ENCODE measurements around the gene AMPH. TPM values are rescaled to one million over a fixed set of nuclear protein-coding genes. Genes with fewer than 3 reads are reported as not detected.

AMPH gene
- total RNA-seq, 3 donors from 2014 or later (not counting 1 experiment from before 2014, with no cell fraction given) = 0.18 TPM; not detected in 2

DNA sequence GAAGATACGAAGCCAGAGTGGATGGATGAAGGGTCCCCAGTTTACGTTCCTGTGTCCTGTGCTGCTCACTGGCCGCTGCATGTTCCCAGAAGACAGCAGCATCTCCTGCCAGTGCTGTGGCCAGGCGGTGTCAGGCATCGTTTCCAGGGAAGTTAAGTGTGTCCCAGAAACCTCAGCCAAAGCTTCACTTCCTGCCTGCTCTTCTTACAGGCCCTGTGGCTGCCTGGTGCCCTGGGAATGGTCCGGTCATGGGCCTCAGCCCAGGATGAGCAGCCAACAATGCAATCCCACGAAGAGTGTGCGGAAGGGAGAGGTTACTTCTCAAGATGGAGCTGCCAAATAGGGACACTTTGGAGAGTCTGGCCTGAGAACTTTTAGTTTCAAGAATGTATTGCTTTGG, 258.0 kb downstream of the AMPH start:
- TF ChIP-seq, protein P1, sequence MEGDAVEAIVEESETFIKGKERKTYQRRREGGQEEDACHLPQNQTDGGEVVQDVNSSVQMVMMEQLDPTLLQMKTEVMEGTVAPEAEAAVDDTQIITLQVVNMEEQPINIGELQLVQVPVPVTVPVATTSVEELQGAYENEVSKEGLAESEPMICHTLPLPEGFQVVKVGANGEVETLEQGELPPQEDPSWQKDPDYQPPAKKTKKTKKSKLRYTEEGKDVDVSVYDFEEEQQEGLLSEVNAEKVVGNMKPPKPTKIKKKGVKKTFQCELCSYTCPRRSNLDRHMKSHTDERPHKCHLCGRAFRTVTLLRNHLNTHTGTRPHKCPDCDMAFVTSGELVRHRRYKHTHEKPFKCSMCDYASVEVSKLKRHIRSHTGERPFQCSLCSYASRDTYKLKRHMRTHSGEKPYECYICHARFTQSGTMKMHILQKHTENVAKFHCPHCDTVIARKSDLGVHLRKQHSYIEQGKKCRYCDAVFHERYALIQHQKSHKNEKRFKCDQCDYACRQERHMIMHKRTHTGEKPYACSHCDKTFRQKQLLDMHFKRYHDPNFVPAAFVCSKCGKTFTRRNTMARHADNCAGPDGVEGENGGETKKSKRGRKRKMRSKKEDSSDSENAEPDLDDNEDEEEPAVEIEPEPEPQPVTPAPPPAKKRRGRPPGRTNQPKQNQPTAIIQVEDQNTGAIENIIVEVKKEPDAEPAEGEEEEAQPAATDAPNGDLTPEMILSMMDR (IDR thresholded peaks at IDR 0.05) = no peak
- no peak overlapping the region for H3K4me3 ChIP-seq (ENCODE audit: low read length)
- no peaks in the 10 kb centered on the region for H3K27me3 Mint-ChIP-seq (ENCODE audit: low read depth in 2 of 2)
- H3K36me3 Mint-ChIP-seq = peaks cover 14% of the 10 kb centered on the region
- peak overlapping the region; percentile 44 to 61 for H3K27ac Mint-ChIP-seq
- no peak overlapping the region for H3K4me3 Mint-ChIP-seq
- DNase-seq (no peak), ATAC-seq (no peak)
- no peaks in the 10 kb centered on the region for H3K9me3 Mint-ChIP-seq
- peaks cover 23% of the 10 kb centered on the region for H3K4me1 ChIP-seq (ENCODE audit: control insufficient read depth, insufficient read depth, low read length)
- peaks cover 40% of the 10 kb centered on the region for H3K36me3 ChIP-seq (ENCODE audit: control insufficient read depth, insufficient read depth, low read length)
- no peaks in the 10 kb centered on the region for H3K9me3 ChIP-seq (ENCODE audit: control insufficient read depth, insufficient read depth, low read length)
- no peak overlapping the region for H3K27ac ChIP-seq (ENCODE audit: low read length)
- H3K4me1 Mint-ChIP-seq = peaks cover 31 to 42% of the 10 kb centered on the region in 2 donors
- H3K27me3 ChIP-seq (ENCODE audit: control insufficient read depth, insufficient read depth, low read length) = no peaks in the 10 kb centered on the region
- WGBS (ENCODE audit: insufficient coverage) = 85% methylated on average over 8 of the region's 8 CpGs
- intact Hi-C loops (cut with micrococcal nuclease) = loop anchor here (5.0 kb wide), 2 partner anchors 456 to 471 kb away; partner anchors contain the start of gene SFRP4

DNA sequence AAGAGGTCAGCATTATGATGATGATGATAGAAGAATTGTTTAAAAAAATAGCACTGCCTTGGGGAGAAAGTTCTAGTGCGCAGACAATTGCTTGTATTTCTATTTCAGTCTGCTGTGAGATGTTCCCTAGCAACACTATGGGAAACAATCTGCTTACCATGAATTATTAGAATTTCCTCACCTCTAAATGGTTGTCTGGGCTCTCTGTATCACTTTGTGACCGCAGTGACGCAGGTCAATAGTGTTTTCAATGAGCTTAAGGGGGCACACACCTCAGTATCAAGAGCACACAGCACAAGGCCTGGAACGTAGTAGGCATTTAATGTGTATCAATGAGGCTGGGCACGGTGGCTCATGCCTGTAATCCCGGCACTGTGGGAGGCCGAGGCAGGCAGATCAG, 258.9 kb downstream of the AMPH start:
- peaks cover 8% of the 10 kb centered on the region for H3K36me3 Mint-ChIP-seq
- no peak overlapping the region for H3K4me3 Mint-ChIP-seq
- no peak overlapping the region for H3K27ac ChIP-seq (ENCODE audit: low read length)
- no peaks in the 10 kb centered on the region for H3K27me3 ChIP-seq (ENCODE audit: control insufficient read depth, insufficient read depth, low read length)
- H3K27me3 Mint-ChIP-seq (ENCODE audit: low read depth in 2 of 2) = no peaks in the 10 kb centered on the region
- TF ChIP-seq, protein P1 (IDR thresholded peaks at IDR 0.05) = no peak
- H3K4me1 Mint-ChIP-seq = peaks cover 40 to 44% of the 10 kb centered on the region in 2 donors
- H3K4me1 ChIP-seq (ENCODE audit: control insufficient read depth, insufficient read depth, low read length) = peaks cover 31% of the 10 kb centered on the region
- H3K9me3 Mint-ChIP-seq = no peaks in the 10 kb centered on the region
- H3K9me3 ChIP-seq (ENCODE audit: control insufficient read depth, insufficient read depth, low read length) = no peaks in the 10 kb centered on the region
- ATAC-seq (no peak), DNase-seq (peak in 1 of 2 donors; percentile 23)
- intact Hi-C loops (cut with micrococcal nuclease) = loop anchor here (5.0 kb wide), 2 partner anchors 455 to 470 kb away; partner anchors contain the start of gene SFRP4
- WGBS (ENCODE audit: insufficient coverage) = 92% methylated on average over 7 of the region's 7 CpGs
- peaks cover 35% of the 10 kb centered on the region for H3K36me3 ChIP-seq (ENCODE audit: control insufficient read depth, insufficient read depth, low read length)
- H3K27ac Mint-ChIP-seq = peak overlapping the region; percentile 44 to 61
- no peak overlapping the region for H3K4me3 ChIP-seq (ENCODE audit: low read length)

DNA sequence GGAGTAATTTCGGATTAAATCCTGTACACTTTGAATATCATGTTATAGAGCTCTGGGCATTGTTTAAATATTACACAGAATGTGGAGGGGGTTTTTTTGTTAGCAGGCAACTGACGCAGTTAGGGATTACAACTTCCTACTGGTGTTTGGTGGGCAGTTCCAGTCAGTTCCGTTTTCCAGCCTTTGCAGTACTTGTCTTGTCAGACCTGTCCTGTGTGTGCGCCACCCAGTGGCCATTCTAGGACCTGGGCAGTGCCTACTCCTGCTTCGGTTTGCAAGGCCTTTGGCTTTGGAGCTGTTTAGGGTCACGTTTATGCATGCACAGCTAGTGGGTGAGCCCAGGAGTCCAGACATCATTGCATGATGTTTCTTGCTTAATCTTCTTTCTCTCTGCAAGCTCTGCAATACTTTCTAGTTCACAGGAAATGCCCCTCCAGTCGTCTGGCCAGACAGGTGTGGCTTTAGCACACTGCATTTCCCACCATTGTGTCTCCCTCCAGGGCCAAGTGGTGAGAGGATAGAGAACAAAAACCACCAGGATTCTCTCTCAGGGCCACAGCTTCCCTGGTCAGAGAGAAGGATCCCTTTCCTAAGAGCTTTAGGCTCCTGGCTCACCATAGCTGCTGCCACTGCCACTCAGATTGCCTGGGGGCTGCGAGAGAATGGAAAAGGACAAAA, 261.2 kb downstream of the AMPH start:
- H3K36me3 Mint-ChIP-seq = no peaks in the 10 kb centered on the region
- intact Hi-C loops (cut with micrococcal nuclease) = loop anchor here (1.0 to 5.0 kb wide), 3 partner anchors 263 to 468 kb away; partner anchors contain the start of gene SFRP4

More for the DNA sequence above, 261.2 kb downstream of the AMPH start:
- peaks cover 52 to 55% of the 10 kb centered on the region in 2 donors for H3K4me1 Mint-ChIP-seq
- TF ChIP-seq, protein P1 (IDR thresholded peaks at IDR 0.05) = peak; percentile 85
- no peaks in the 10 kb centered on the region for H3K9me3 Mint-ChIP-seq
- H3K36me3 ChIP-seq (ENCODE audit: control insufficient read depth, insufficient read depth, low read length) = peaks cover 18% of the 10 kb centered on the region
- H3K27ac Mint-ChIP-seq = peak overlapping the region; percentile 91 to 92
- WGBS (ENCODE audit: insufficient coverage) = 27% methylated on average over 8 of the region's 8 CpGs
- H3K27me3 Mint-ChIP-seq (ENCODE audit: low read depth in 2 of 2) = no peaks in the 10 kb centered on the region
- ATAC-seq = peak; percentile 85 to 89 (median 86)
- no peak overlapping the region for H3K4me3 ChIP-seq (ENCODE audit: low read length)
- peak overlapping the region; percentile 68 for H3K27ac ChIP-seq (ENCODE audit: low read length)
- DNase-seq = peak; percentile 77 to 90
- no peaks in the 10 kb centered on the region for H3K9me3 ChIP-seq (ENCODE audit: control insufficient read depth, insufficient read depth, low read length)
- H3K4me3 Mint-ChIP-seq = peak overlapping the region; percentile 75
- H3K4me1 ChIP-seq (ENCODE audit: control insufficient read depth, insufficient read depth, low read length) = peaks cover 35% of the 10 kb centered on the region
- no peaks in the 10 kb centered on the region for H3K27me3 ChIP-seq (ENCODE audit: control insufficient read depth, insufficient read depth, low read length)

Data from natural killer cell (primary cell).